NAMALWA (cell line): ENCODE data around the gene HM13.
"Not testable (repeated sequence)": the region's sequence is repeated elsewhere in the genome, so short reads cannot be mapped to it uniquely, and the experiment has no call there.

Source experiments
- DNase-seq: peaks from one replicate; pipeline ENCODE4 v3.0.0-alpha.2; 2015; ENCODE audit warnings: low spot score

HM13 gene

GRCh38 chr20:31514154-31515071 is at the start of gene HM13:
HM13 (plus strand) TSS chr20:31514442; CDS start chr20:31514552, 110 bp downstream.
- DNase-seq: peak; percentile 94

GRCh38 chr20:31470946-31471345 is 43.3 kb upstream of the HM13 start:
- DNase-seq: not testable (repeated sequence)

- no peak for DNase-seq
Observed at GRCh38 chr20:31472395-31473330, 41.6 kb upstream of the HM13 start.

GRCh38 chr20:31473331-31474096 is 40.7 kb upstream of the HM13 start:
- no peak for DNase-seq

- DNase-seq: peak; percentile 47
Observed at GRCh38 chr20:31474097-31474436, 40.2 kb upstream of the HM13 start.

- no peak for DNase-seq
Observed at GRCh38 chr20:31474758-31475427, 39.3 kb upstream of the HM13 start, which contains the start of the genes DEFB124 and REM1. DEFB124 (minus strand) TSS chr20:31475127; CDS start chr20:31473013, 2,114 bp downstream. REM1 (plus strand) TSS chr20:31475288; CDS start chr20:31476446, 1,158 bp downstream.

GRCh38 chr20:31475472-31476293 is 38.6 kb upstream of the HM13 start:
- DNase-seq: no peak

- DNase-seq: no peak
Observed at GRCh38 chr20:31476294-31476585, 38.0 kb upstream of the HM13 start.

GRCh38 chr20:31476643-31477215 is 37.5 kb upstream of the HM13 start:
- no peak for DNase-seq

- no peak for DNase-seq
Observed at GRCh38 chr20:31484001-31484400, 30.2 kb upstream of the HM13 start.

- no peak for DNase-seq
Observed at GRCh38 chr20:31485450-31486339, 28.5 kb upstream of the HM13 start.

GRCh38 chr20:31488115-31488514 is 26.1 kb upstream of the HM13 start:
- no peak for DNase-seq

GRCh38 chr20:31489152-31489551 is 25.1 kb upstream of the HM13 start:
- DNase-seq: no peak

GRCh38 chr20:31490752-31491151 is 23.5 kb upstream of the HM13 start:
- DNase-seq: no peak

GRCh38 chr20:31494131-31494530 is 20.1 kb upstream of the HM13 start:
- DNase-seq: peak; percentile 46

- DNase-seq: no peak
Observed at GRCh38 chr20:31496761-31497295, 17.4 kb upstream of the HM13 start.

GRCh38 chr20:31497838-31498540 is 16.3 kb upstream of the HM13 start:
- no peak for DNase-seq

- no peak for DNase-seq
Observed at GRCh38 chr20:31500527-31500926, 13.7 kb upstream of the HM13 start.
